Glomerular visceral epithelial cell (primary cell): ENCODE results near the gene GCLC.
"Not testable (repeated sequence)": the region's sequence is repeated elsewhere in the genome, so short reads cannot be mapped to it uniquely, and the experiment has no call there.

Experiments
- DNase-seq: peaks from one replicate; pipeline ENCODE4 v3.0.0-alpha.2; 2016; ENCODE audit errors: extremely low spot score

GCLC gene

GRCh38 chr6:53544470-53545308 is at the start of gene GCLC:
Gene GCLC, minus strand, starts transcription at chr6:53545101. Its CDS starts 456 bp downstream, at chr6:53544645.
- DNase-seq: peak; percentile 96

GRCh38 chr6:53594596-53594995 is 49.7 kb upstream of the GCLC start:
- no peak for DNase-seq

GRCh38 chr6:53593001-53593488 is 48.1 kb upstream of the GCLC start:
- peak; percentile 30 for DNase-seq

- no peak for DNase-seq
These were observed 47.0 kb upstream of the GCLC start for GRCh38 chr6:53591873-53592272.

- DNase-seq: no peak
These were observed 44.1 kb upstream of the GCLC start for GRCh38 chr6:53588816-53589509.

GRCh38 chr6:53587291-53587690 is 42.4 kb upstream of the GCLC start:
- DNase-seq: no peak

- no peak for DNase-seq
These were observed 40.5 kb upstream of the GCLC start for GRCh38 chr6:53585208-53585900.

GRCh38 chr6:53584726-53585125 is 39.8 kb upstream of the GCLC start:
- DNase-seq: no peak

GRCh38 chr6:53583451-53583850 is 38.5 kb upstream of the GCLC start:
- no peak for DNase-seq

GRCh38 chr6:53582963-53583362 is 38.1 kb upstream of the GCLC start:
- no peak for DNase-seq

- DNase-seq: no peak
These were observed 37.0 kb upstream of the GCLC start for GRCh38 chr6:53581856-53582255.

- DNase-seq: peak; percentile 32
These were observed 36.4 kb upstream of the GCLC start for GRCh38 chr6:53581173-53581773.

GRCh38 chr6:53579338-53579737 is 34.4 kb upstream of the GCLC start:
- DNase-seq: no peak

GRCh38 chr6:53578371-53578770 is 33.5 kb upstream of the GCLC start:
- DNase-seq: no peak

GRCh38 chr6:53573299-53573698 is 28.4 kb upstream of the GCLC start:
- DNase-seq: no peak

GRCh38 chr6:53572379-53572778 is 27.5 kb upstream of the GCLC start:
- not testable (repeated sequence) for DNase-seq

GRCh38 chr6:53568776-53569616 is 24.1 kb upstream of the GCLC start:
- no peak for DNase-seq

- no peak for DNase-seq
These were observed 22.8 kb upstream of the GCLC start for GRCh38 chr6:53567701-53568100.

GRCh38 chr6:53566755-53567154 is 21.9 kb upstream of the GCLC start:
- no peak for DNase-seq

GRCh38 chr6:53565886-53566285 is 21.0 kb upstream of the GCLC start:
- DNase-seq: no peak
